SK-N-SH (cell line): ENCODE measurements around the gene NREP. TPM values are rescaled to one million over a fixed set of nuclear protein-coding genes. Genes with fewer than 3 reads are reported as not detected.

Experiments used
- CTCF ChIA-PET: fragments of 300-600, 350-600 bp; formaldehyde crosslinking; extraction: SDS; loops from one replicate; lab custom pipeline; 2021; lab: Yijun Ruan, JAX
- POLR2A ChIA-PET: fragments of 350-600 bp; sonication (Branson Sonifier 250); formaldehyde crosslinking; extraction: SDS; loops from one replicate; lab custom pipeline; 2020; ENCODE audit warnings: antibody characterized with exemption, inconsistent platforms; lab: Yijun Ruan, JAX
- DNase-seq: peaks from one replicate; pipeline ENCODE4 v3.0.0; 2012
- H2AFZ ChIP-seq: fragments of 200-600 bp; sonication (generic); 2 replicates; pipeline ENCODE4 v1.8.1; 2016; ENCODE audit warnings: antibody characterized with exemption, mild to moderate bottlenecking, low read depth
- H3F3A ChIP-seq: fragments of 200-600 bp; sonication (generic); replicated peaks from 2 replicates; pipeline ENCODE3; 2016; ENCODE audit warnings: antibody characterized with exemption, mild to moderate bottlenecking; ENCODE audit not compliant: insufficient read depth
- H3K27ac ChIP-seq, 2 experiments: fragments of 200-500 bp in 1 of 2; fragments of 200-600 bp in 1 of 2; sonication (Bioruptor generic) in 1 of 2; sonication (generic), shearing (Covaris generic) in 1 of 2; 2 replicates each; pipeline versions ENCODE4 v1.5.1 to v1.6.1; 2014 to 2016; ENCODE audit warnings: low read depth in 2 of 2, inconsistent platforms in 1 of 2, low read length in 1 of 2, mild to moderate bottlenecking in 1 of 2, mixed read lengths in 1 of 2
- H3K27me3 ChIP-seq: fragments of 200-600 bp; sonication (generic), shearing (Covaris generic); 2 replicates; pipeline ENCODE4 v1.6.1; 2016; ENCODE audit warnings: mixed run types; ENCODE audit not compliant: insufficient read depth
- H3K36me3 ChIP-seq, 2 experiments: fragments of 200-500 bp in 1 of 2; fragments of 200-600 bp in 1 of 2; sonication (Bioruptor generic) in 1 of 2; sonication (generic) in 1 of 2; replicated peaks in 1 of 2; 2 replicates each; pipeline versions ENCODE3 to v1.5.1; 2014 to 2016; ENCODE audit warnings: low read length in 1 of 2, mild to moderate bottlenecking in 1 of 2; ENCODE audit not compliant: insufficient read depth in 2 of 2, control insufficient read depth in 1 of 2
- H3K4me1 ChIP-seq, 2 experiments: fragments of 200-500 bp in 1 of 2; fragments of 200-600 bp in 1 of 2; sonication (Bioruptor generic) in 1 of 2; sonication (generic), shearing (Covaris generic) in 1 of 2; 2 replicates each; pipeline versions ENCODE4 v1.5.1 to v1.6.1; 2014 to 2016; ENCODE audit warnings: low read depth in 1 of 2, low read length in 1 of 2, mixed run types in 1 of 2; ENCODE audit not compliant: insufficient read depth in 2 of 2, control insufficient read depth in 1 of 2
- H3K4me2 ChIP-seq: fragments of 200-600 bp; sonication (generic), shearing (Covaris generic); 2 replicates; pipeline ENCODE4 v1.6.1; 2017; ENCODE audit warnings: mixed run types
- H3K4me3 ChIP-seq, 2 experiments: fragments of 200-500 bp in 1 of 2; fragments of 200-600 bp in 1 of 2; sonication (Bioruptor generic) in 1 of 2; sonication (generic), shearing (Covaris generic) in 1 of 2; 2 replicates each; pipeline versions ENCODE4 v1.5.1 to v1.8.1; 2014 to 2016; ENCODE audit warnings: low read depth in 2 of 2, inconsistent platforms in 1 of 2, low read length in 1 of 2, mild to moderate bottlenecking in 1 of 2, mixed read lengths in 1 of 2, moderate library complexity in 1 of 2
- H3K79me2 ChIP-seq: fragments of 200-600 bp; sonication (generic); 2 replicates; pipeline ENCODE4 v1.8.1; 2017; ENCODE audit warnings: mild to moderate bottlenecking; ENCODE audit not compliant: insufficient read depth
- H3K9ac ChIP-seq: fragments of 200-600 bp; sonication (generic); 2 replicates; pipeline ENCODE4 v1.6.1; 2017; ENCODE audit warnings: mixed run types
- H3K9me2 ChIP-seq: fragments of 200-600 bp; sonication (generic); 2 replicates; pipeline ENCODE4 v1.6.1; 2017; ENCODE audit warnings: mixed run types
- H3K9me3 ChIP-seq: fragments of 200-600 bp; sonication (generic); 2 replicates; pipeline ENCODE4 v1.6.1; 2017; ENCODE audit warnings: mixed run types, mild to moderate bottlenecking, moderate library complexity
- H4K20me1 ChIP-seq: fragments of 200-600 bp; sonication (generic); 2 replicates; pipeline ENCODE4 v1.6.1; 2017; ENCODE audit warnings: mild to moderate bottlenecking, mixed run types; ENCODE audit not compliant: insufficient read depth
- CTCF ChIP-seq: fragments of 200-600 bp; sonication (generic); IDR thresholded peaks from 2 replicates; pipeline ENCODE4 v1.6.1; 2017; ENCODE audit warnings: antibody characterized with exemption, mild to moderate bottlenecking, moderate library complexity
- EZH2phosphoT487 ChIP-seq: fragments of 200-600 bp; sonication (generic); IDR thresholded peaks from 2 replicates; pipeline ENCODE4 v1.6.1; 2017; ENCODE audit warnings: low read depth, mixed run types, mild to moderate bottlenecking, antibody characterized with exemption, moderate library complexity, borderline replicate concordance
- FOSL2 ChIP-seq: IDR thresholded peaks from 2 replicates; pipeline ENCODE4 v1.4.0; 2012; ENCODE audit warnings: low read depth, mild to moderate bottlenecking, moderate library complexity, borderline replicate concordance
- FOXJ3 ChIP-seq: sonication (generic); formaldehyde crosslinking; IDR thresholded peaks from 2 replicates; pipeline ENCODE4 v1.5.1; 2020; ENCODE audit warnings: mild to moderate bottlenecking, missing genetic modification reagents
- FOXM1 ChIP-seq: IDR thresholded peaks from 2 replicates; pipeline ENCODE4 v1.4.0; 2012; ENCODE audit warnings: low read depth, mild to moderate bottlenecking
- GABPA ChIP-seq: IDR thresholded peaks from 2 replicates; pipeline ENCODE4 v1.4.0; 2012; ENCODE audit warnings: low read depth, mild to moderate bottlenecking
- MEF2A ChIP-seq: IDR thresholded peaks from 2 replicates; pipeline ENCODE4 v1.4.0; 2012; ENCODE audit warnings: low read depth, borderline replicate concordance
- MXI1 ChIP-seq: IDR thresholded peaks from 2 replicates; pipeline ENCODE4 v1.6.1; 2012; ENCODE audit warnings: mild to moderate bottlenecking, low read depth, low read length, improper control_type of control experiment
- PBX3 ChIP-seq: IDR thresholded peaks from 2 replicates; pipeline ENCODE4; 2012
- RCOR1 ChIP-seq: fragments of 150-350 bp; IDR thresholded peaks from 2 replicates; pipeline ENCODE4 v1.6.1; 2017; ENCODE audit warnings: antibody characterized with exemption, low read length
- REST ChIP-seq: IDR thresholded peaks from 2 replicates; pipeline ENCODE4 v1.6.1; 2012; ENCODE audit warnings: mild to moderate bottlenecking, low read depth, low read length, moderate library complexity
- RFX5 ChIP-seq: IDR thresholded peaks from 2 replicates; pipeline ENCODE4 v1.6.1; 2012; ENCODE audit warnings: mild to moderate bottlenecking, improper control_type of control experiment, low read length
- RXRA ChIP-seq: IDR thresholded peaks from 2 replicates; pipeline ENCODE4 v1.4.0; 2012; ENCODE audit warnings: low read depth, mild to moderate bottlenecking, borderline replicate concordance
- SIN3A ChIP-seq: IDR thresholded peaks from 2 replicates; pipeline ENCODE4 v1.6.1; 2012; ENCODE audit warnings: low read depth, mild to moderate bottlenecking, low read length, moderate library complexity, borderline replicate concordance
- SMC3 ChIP-seq: IDR thresholded peaks from 2 replicates; pipeline ENCODE4 v1.6.1; 2012; ENCODE audit warnings: low read depth, low read length, improper control_type of control experiment
- TAF1 ChIP-seq: IDR thresholded peaks from 2 replicates; pipeline ENCODE4 v1.6.1; 2012; ENCODE audit warnings: low read depth, mild to moderate bottlenecking, low read length, moderate library complexity, borderline replicate concordance
- TCF12 ChIP-seq: IDR thresholded peaks from 2 replicates; pipeline ENCODE4 v1.4.0; 2012
- USF1 ChIP-seq: IDR thresholded peaks from 2 replicates; pipeline ENCODE4 v1.4.0; 2012; ENCODE audit warnings: low read depth, borderline replicate concordance
- USF2 ChIP-seq: fragments of 150-350 bp; IDR thresholded peaks from 2 replicates; pipeline ENCODE4 v1.6.1; 2017; ENCODE audit warnings: antibody characterized with exemption, low read length, low read depth, borderline replicate concordance
- YY1 ChIP-seq: IDR thresholded peaks from 2 replicates; pipeline ENCODE4 v1.4.0; 2012; ENCODE audit warnings: low read depth, mild to moderate bottlenecking
- WGBS: methylation state at CpG from one replicate; pipeline ENCODE4 v1.1.6; 2017; ENCODE audit warnings: low lambda C conversion rate; 5-methylcytosine and 5-hydroxymethylcytosine counted together
- polyA plus RNA-seq, 3 experiments: library from polyadenylated mRNA; depleted of rRNA; stranded (reverse); fragments of >200 nt; gene quantifications; 2 replicates each; pipeline ENCODE4 v1.2.3, GENCODE V29; 2012

The NREP gene
- polyA plus RNA-seq, 1 of the 3 experiments (the other 2 are of a cell fraction) = 94.4 TPM

- WGBS = 40% methylated on average over 2 of the region's 2 CpGs
- Histone ChIP-seq H3K9me2 (no peaks in the 10 kb centered on the region), H4K20me1 (no peaks in the 10 kb centered on the region), H2AFZ (no peak overlapping the region), H3K9me3 (no peaks in the 10 kb centered on the region), H3K4me2 (no peak overlapping the region), H3K4me3 (no peak overlapping the region), H3K27me3 (no peaks in the 10 kb centered on the region), H3K79me2 (no peaks in the 10 kb centered on the region), H3K9ac (no peak overlapping the region), H3F3A (no peaks in the 10 kb centered on the region), H3K36me3 (no peaks in the 10 kb centered on the region), H3K4me1 (peaks cover 11 to 12% of the 10 kb centered on the region in 2 experiments; a peak in 3 of 4 replicates), H3K27ac (peak overlapping the region in 1 of 2 experiments; percentile 14; a peak in 1 of 4 replicates)
- no peak for DNase-seq
- ChIA-PET POLR2A (no interaction called here), CTCF (no interaction called here)
- TF ChIP-seq MEF2A (no peak), TAF1 (no peak), USF1 (no peak), REST (no peak), RXRA (no peak), EZH2phosphoT487 (no peak), CTCF (no peak), USF2 (no peak), PBX3 (no peak), RFX5 (no peak), TCF12 (no peak), FOXM1 (no peak), MXI1 (no peak), SIN3A (no peak), FOXJ3 (CRISPR knock-in tag) (no peak), GABPA (no peak), SMC3 (no peak), FOSL2 (no peak), RCOR1 (no peak), YY1 (no peak)
Observed at GRCh38 chr5:111782216-111782615, 25.2 kb upstream of the NREP start.
